ENCODE data around the gene KYNU.
"Not testable (repeated sequence)": the region's sequence is repeated elsewhere in the genome, so short reads cannot be mapped to it uniquely, and the experiment has no call there.

KYNU gene

DNA sequence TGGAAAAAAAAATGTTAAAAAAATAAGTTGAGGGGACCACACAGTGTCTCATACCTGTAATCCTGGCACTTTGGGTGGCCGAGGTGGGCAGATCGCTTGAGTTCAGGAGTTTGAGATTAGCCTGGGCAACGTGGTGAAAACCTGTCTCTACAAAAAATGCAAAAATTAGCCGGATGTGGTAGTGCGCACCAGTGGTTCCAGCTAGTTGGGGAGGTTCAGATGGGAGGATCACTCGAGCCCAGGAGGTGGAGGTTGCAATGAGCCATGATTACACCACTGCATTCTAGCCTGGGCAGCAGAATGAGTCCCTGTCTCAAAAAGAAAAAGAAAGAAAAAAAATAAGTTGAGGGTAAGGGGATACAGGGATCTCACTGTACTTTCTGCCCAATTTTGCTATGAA is 6.1 kb upstream of the KYNU start:
- DNase-seq (ENCODE audit: low read depth in 2 of 2) = no peak

DNA sequence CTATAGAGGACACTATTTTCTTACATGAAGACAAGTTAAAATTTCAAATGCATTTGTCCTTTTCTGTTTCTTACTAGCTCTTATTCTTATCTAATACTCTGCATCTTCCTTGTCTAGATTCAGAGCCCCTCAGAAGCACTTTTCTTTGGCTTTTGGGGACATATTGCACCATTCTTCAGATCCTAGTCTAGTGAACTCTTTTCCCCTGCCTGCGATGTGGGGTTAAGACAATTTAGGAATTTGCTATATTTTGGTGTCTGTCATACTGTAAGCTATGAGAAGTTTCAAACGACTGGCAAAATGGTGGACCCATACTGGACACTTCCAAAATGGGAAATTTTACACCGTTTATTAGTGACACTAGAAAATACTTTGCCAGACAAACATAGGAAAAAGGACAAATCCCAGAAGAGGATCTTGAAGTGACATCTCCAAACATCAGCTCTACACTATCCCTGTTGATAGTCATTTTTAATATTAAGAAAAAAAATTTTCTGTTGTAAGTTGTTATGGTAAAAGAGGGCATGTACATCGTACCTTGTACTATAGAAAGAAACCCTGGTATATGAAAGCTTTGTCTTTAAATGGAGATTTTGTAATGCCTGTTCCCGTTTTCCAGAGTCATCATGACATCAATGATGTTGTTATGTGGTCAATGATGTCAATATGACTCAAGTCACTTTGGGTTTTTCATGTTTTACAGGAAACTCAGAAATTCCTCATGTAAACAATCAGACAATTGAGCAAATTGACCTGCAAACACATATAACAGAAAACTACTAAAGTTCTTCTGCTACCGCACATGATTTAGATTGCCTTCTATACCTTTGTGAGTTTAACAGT is 4.4 kb upstream of the KYNU start:
- DNase-seq (ENCODE audit: low read depth in 2 of 2) = no peak

DNA sequence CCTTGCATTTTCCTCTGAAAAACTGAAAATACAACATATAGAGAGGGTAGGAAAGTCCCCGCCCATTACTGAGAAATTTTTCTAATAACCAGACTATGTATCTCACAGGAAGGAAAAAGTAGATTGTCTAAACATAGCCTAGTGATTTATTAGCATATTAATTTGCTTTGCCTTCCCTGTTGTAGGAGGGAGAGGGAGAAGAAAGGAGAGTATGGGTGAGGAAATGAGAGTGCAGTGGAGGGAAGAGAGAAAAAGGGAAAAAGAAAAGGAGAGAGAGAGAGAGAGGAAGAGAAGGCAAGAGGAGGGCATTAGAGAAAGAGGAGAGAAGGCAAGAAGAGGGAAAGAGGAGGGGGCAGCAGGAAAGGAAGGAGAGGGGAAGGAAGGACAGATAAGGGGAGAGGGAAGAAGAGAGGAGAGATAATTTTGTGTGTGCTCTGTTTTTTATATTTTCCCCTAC is 3.6 kb upstream of the KYNU start:
- no peak for DNase-seq (ENCODE audit: low read depth in 2 of 2)

DNA sequence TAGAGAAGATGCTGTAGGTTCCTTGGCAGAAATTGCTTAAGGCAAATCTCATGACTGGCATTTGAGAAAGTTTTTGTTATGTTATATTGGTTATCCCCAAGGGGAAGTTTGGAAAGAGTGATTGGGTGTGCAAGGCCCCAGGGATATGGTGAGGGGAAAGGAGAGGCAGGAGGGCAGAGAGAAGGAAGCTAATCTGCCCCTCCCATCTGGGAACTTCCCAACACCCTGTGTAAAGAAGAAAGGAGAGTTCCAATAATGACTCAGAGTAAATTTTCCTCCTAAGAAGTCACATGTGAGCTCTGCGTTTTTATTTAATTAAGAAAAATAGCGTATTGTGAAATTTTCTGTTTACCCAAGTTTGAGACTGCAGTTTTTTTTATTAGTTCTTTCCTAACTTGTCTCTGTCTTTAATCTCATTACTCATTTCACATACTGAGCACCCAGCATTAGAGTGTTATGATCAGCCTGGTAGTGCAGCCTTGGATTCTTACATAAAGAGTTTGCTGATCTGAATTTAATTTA is 3.1 kb upstream of the KYNU start:
- DNase-seq (ENCODE audit: low read depth in 2 of 2) = no peak

GRCh38 chr2:142875010-142875409 is 2.5 kb upstream of the KYNU start:
- no peak for DNase-seq (ENCODE audit: low read depth in 2 of 2)

- no peak for DNase-seq (ENCODE audit: low read depth in 2 of 2)
Observed at GRCh38 chr2:142875652-142876051, 1.8 kb upstream of the KYNU start.

DNA sequence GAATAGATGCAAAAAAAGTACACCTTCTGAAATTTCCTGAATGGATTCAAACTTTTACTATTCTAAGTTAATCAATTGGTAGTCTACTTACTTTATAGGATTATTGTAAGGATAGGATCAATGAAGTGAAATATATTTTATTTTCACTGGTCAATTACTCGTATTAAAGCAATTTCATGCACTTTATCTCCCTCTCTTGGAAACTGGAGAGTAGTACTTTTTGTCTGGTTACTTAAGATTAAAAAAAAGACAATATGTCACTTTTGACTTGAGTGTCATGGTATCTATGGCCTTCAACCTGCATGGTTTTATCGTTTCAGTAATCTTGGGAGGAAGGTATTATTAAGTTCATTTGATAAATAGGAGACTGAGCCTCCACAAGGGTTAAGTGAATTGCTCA is 1.0 kb upstream of the KYNU start:
- no peak for DNase-seq (ENCODE audit: low read depth in 2 of 2)

DNA sequence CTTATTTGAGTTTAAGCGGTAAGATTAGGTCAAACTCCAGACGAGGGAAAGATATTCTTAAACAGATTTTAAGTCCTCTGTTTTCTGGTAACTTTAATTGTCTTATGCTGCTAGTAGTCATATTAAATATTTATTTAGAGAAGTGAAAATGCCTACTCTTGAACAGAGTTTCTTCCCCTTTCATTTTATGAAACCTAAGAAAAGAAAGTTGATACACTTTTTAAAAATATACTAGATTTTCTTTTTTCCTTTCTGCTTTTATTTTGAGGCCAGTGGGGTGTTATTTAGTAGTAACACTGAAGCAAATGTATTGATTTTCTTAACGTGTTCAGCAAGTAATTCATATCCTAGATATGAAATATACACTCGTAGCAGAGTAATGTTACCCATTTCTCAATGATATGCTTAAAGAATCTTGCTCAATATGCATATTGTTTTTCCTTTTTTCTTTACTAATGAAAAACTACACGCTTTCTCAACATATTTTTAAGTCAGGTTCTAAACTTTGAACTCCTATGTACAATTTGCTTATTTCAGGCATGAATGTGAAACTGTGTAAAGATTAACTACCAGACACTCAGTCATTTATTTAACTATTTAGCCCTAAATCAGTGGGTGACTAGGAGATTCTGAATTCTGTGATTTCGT is 691 bp downstream of the KYNU start:
- no peak for DNase-seq (ENCODE audit: low read depth in 2 of 2)

DNA sequence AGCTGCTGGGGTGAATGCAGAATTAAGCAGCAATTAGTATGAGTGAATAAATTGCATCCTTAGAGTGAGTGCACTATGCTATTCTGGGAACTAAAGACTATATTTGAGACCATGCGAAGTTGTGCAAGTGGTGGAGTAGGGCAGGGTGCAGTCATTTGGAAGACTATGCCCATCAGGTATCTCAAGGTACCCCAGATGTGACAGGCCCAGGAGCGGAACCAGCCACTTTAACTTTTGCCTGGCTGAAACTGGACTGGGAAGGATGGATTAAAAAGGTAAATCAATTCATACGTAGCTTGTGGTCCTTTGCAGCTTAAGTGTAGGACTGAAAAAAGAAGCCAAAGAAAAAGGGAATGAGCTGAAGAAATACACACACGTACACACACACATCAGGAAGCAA is 1.7 kb downstream of the KYNU start:
- DNase-seq (ENCODE audit: low read depth in 2 of 2) = no peak

- DNase-seq (ENCODE audit: low read depth in 2 of 2) = no peak
Observed at GRCh38 chr2:142880279-142880678, 2.8 kb downstream of the KYNU start.

GRCh38 chr2:142881619-142882018 is 4.2 kb downstream of the KYNU start:
- no peak for DNase-seq (ENCODE audit: low read depth in 2 of 2)

- not testable (repeated sequence) for DNase-seq (ENCODE audit: low read depth in 2 of 2)
Observed at GRCh38 chr2:142882500-142882899, 5.0 kb downstream of the KYNU start.

DNA sequence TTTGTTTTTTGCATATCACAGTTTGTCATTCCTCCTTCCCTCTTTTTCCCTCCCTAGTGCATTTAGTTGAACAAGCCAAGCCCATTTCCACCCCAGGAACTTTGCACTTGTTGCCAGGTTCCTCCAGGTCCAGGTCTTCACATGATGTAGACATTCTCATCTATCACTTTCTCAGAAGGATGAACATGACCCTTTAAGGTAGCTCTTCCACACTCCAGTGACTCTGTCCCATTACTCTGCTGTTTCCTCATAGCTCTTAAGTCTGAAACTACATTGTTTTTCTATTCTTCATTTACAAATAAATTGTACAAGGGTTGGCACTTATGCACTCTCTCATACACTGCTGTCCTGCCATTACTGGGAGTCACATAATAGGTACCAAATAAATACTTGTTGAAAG is 6.1 kb downstream of the KYNU start:
- DNase-seq (ENCODE audit: low read depth in 2 of 2) = no peak

DNA sequence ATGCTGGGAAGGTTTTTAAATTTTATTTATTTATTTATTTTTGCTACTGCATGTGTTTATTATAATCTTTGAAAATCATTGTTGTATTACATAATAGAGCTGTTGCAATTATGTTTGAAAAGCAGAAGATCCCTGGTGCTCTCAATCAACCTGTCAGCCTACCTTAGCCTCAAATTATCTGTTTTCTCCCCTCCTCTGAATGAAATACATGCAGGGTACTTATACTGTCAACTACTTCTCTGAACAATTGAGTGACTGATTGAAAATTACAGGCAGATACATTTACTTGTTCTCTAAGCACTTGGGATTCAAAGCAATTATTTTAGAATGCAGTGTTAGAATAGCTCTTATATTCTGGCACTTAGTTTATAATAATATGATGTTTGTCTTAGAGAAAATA is 8.1 kb downstream of the KYNU start:
- DNase-seq (ENCODE audit: low read depth in 2 of 2) = no peak

DNA sequence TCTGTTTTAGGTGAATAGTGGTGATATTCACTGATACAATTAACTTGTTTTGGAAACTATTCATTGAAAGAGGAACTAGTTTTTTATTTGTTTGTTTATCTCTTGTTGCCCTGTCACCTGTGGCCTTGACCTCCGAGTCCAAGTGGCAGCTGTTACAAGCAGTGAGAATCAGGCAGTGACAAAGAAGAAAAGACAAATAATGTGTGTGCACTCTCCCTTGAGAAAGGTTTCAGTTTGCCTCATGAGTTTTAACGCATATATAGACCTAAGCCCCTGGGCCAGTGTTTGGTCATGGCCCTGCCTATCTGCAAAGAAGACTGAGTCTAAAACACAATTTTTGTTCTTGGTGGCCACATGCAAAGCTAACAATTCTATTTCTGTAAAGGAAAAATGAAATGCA is 15.3 kb downstream of the KYNU start:
- DNase-seq (ENCODE audit: low read depth in 2 of 2) = no peak

- DNase-seq (ENCODE audit: low read depth in 2 of 2) = no peak
Observed at GRCh38 chr2:142893241-142893640, 15.8 kb downstream of the KYNU start.

DNA sequence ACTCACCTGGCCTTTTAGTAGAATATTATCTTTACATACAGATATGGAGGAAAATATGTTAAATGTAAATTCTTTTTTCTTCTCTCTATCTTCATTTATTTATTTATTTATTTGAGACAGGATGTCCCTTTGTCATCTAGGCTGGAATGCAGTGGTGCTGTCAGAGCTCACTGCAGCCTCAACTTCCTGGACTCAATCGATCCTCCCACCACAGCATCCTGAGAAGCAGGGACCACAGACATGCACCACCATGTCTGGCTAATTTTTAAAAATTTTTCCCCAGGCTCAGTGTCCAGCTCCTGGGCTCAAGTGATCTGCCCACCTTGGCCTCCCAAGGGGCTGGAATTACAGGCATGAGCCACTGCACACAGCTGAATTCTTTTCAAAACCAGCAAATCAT is 20.3 kb downstream of the KYNU start:
- DNase-seq (ENCODE audit: low read depth in 2 of 2) = no peak

DNA sequence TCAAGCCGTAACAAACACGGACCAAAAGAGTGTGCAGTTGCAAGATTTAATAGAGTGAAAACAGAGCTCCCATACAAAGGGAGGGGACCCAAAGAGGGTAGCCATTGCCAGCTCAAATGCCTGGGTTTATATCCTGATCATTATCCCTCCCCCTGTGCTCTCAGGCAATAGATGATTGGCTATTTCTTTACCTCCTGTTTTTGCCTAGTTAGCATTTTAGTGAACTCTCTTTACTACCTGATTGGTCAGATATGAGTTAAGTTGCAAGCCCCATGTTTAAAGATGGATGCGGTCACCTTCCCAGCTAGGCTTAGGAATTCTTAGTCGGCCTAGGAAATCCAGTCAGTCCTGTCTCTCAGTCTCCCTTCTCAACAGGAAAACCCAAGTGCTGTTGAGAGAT is 22.9 kb downstream of the KYNU start:
- not testable (repeated sequence) for DNase-seq (ENCODE audit: low read depth in 2 of 2)

DNA sequence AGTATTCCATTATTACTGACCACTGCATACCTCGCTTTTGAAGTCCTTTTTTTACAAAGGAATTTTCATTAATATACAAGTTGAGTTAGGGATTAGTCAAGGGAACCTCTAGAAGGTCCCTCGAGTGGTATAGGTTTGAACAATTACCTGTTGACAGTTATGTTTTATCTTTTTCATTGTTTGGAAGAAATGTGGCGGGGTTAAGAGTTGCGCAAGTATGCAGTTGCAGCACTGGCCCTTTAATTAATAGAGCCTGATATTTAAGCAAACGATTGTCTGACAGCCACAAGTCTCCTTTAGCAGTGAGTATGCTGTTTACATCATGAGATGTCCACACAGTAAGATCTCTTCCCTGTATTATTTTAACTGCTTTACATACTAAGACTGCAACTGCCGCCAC is 24.3 kb downstream of the KYNU start:
- no peak for DNase-seq (ENCODE audit: low read depth in 2 of 2)

GRCh38 chr2:142903726-142904125 is 26.3 kb downstream of the KYNU start:
- DNase-seq (ENCODE audit: low read depth in 2 of 2) = not testable (repeated sequence)

DNA sequence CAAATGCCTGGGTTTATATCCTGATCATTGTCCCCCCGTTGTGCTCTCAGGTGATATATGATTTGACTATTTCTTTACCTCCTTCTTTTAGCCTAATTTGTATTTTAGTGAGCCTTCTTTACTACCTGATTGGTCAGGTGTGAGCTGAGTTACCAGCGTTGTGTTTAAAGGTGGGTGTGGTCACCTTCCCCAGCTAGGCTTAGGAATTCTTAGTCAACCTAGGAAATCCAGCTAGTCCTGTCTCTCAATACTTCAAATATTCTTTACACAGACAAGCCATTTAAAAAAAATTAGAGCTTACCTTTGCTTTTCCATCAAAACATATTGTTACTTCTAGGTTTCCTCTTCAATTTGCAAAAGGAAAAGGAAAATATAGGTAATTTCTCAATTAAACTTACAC is 30.2 kb downstream of the KYNU start:
- DNase-seq (ENCODE audit: low read depth in 2 of 2) = no peak

DNA sequence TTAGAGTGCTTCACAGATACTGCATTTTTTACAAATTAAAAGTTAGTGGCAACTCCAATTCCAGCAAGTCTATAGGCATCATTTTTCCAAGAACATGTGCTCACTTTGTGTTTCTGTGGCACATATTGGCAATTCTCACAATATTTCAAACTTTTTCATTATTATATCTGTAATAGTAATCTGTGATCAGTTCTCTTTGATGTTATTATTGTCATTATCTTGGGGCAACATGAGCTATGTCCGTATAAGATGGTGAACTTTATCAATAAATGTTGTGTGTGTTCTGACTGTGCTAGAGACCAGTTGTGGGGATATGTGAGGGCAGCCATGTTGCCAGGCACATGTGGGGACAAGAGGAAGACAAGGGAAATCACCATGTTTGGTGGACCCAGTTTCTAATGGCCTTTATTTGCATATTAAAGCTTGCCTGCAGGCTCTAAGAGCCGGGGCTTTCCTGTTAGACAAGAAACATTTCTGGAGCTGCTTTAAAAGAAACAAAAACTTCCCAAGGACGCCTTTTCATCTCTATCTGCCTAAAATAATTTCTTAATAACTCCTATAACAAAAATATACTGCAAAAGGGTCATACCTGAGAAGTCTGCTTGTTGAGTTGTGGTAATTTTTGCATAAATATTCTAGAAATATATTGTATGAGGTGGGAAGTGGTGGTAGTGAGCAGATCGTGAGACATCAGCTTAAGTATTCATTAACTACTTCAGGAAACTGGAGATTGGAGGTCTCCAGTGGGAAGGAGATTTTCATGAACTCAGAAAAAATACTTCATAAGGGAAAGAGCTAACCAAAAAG is 37.2 kb downstream of the KYNU start:
- no peak for DNase-seq (ENCODE audit: low read depth in 2 of 2)
